ENCODE results near the gene HPN. TPM values are rescaled to one million over a fixed set of nuclear protein-coding genes. Genes with fewer than 3 reads are reported as not detected.
A peak's percentile ranks its signal among the peaks of the same experiment; 100 is the strongest.

Gene HPN
- total and polyA plus RNA-seq, 7 experiments from 2014 or later = not detected

- Histone ChIP-seq H3K27me3 (ENCODE audit: control insufficient read depth in 2 of 2, insufficient read depth in 2 of 2, low read length in 2 of 2) (no peaks in the 10 kb centered on the region), H3K4me3 (ENCODE audit: low read length) (no peak overlapping the region), H3K36me3 (ENCODE audit: control insufficient read depth in 2 of 3, insufficient read depth in 3 of 3, low read length in 3 of 3) (no peaks in the 10 kb centered on the region), H3K4me1 (ENCODE audit: control insufficient read depth in 2 of 2, insufficient read depth in 2 of 2, low read length in 2 of 2) (no peaks in the 10 kb centered on the region), H3K9me3 (ENCODE audit: control insufficient read depth in 2 of 3, low read length in 3 of 3) (no peaks in the 10 kb centered on the region), H3K27ac (ENCODE audit: low read depth, low read length) (no peak overlapping the region)
- no peaks in the 10 kb centered on the region for H3K9me3 Mint-ChIP-seq
- ATAC-seq = no peak
- H3K27ac Mint-ChIP-seq = no peak overlapping the region
- H3K27me3 Mint-ChIP-seq = peaks cover 0 to 11% (median 6%) of the 10 kb centered on the region in 5 donors
- H3K4me3 Mint-ChIP-seq = no peak overlapping the region
- no peaks in the 10 kb centered on the region for H3K36me3 Mint-ChIP-seq
- intact Hi-C loops (cut with micrococcal nuclease) = no loop called here
- DNase-seq = no peak
- ChIA-PET POLR2A (no interaction called here), CTCF (interaction anchor here (0.7 kb wide), 1 partner anchor 15 kb away, joined by 4 read pairs; no protein-coding TSS in a partner anchor)
- H3K4me1 Mint-ChIP-seq = peaks cover 0 to 4% (median 0%) of the 10 kb centered on the region in 7 donors
These were observed 17.7 kb downstream of the HPN start for GRCh38 chr19:35059006-35059798.

- Histone ChIP-seq H3K36me3 (ENCODE audit: control insufficient read depth in 2 of 3, insufficient read depth in 3 of 3, low read length in 3 of 3) (no peaks in the 10 kb centered on the region), H3K4me1 (ENCODE audit: control insufficient read depth in 2 of 2, insufficient read depth in 2 of 2, low read length in 2 of 2) (no peaks in the 10 kb centered on the region), H3K27me3 (ENCODE audit: control insufficient read depth in 2 of 2, insufficient read depth in 2 of 2, low read length in 2 of 2) (no peaks in the 10 kb centered on the region), H3K4me3 (ENCODE audit: low read length) (no peak overlapping the region), H3K9me3 (ENCODE audit: control insufficient read depth in 2 of 3, low read length in 3 of 3) (no peaks in the 10 kb centered on the region), H3K27ac (ENCODE audit: low read depth, low read length) (no peak overlapping the region)
- no peak for ATAC-seq
- Mint-ChIP-seq H3K4me3 (no peak overlapping the region), H3K9me3 (no peaks in the 10 kb centered on the region), H3K36me3 (no peaks in the 10 kb centered on the region), H3K27ac (no peak overlapping the region), H3K4me1 (peaks cover 0 to 4% (median 0%) of the 10 kb centered on the region in 7 donors), H3K27me3 (peaks cover 0 to 11% (median 6%) of the 10 kb centered on the region in 5 donors)
- POLR2A ChIA-PET = no interaction called here
- DNase-seq = no peak
- intact Hi-C loops (cut with micrococcal nuclease) = loop anchor here in 1 of 2 donors (10.0 kb wide), 1 partner anchor 435 kb away; the partner anchor contains the start of gene KRTDAP
- CTCF ChIA-PET = no interaction called here
These were observed 18.2 kb downstream of the HPN start for GRCh38 chr19:35059799-35060091.

GRCh38 chr19:35060160-35060855 is 18.8 kb downstream of the HPN start:
- CTCF ChIA-PET = no interaction called here
- no peak for ATAC-seq
- Histone ChIP-seq H3K27ac (ENCODE audit: low read depth, low read length) (no peak overlapping the region), H3K36me3 (ENCODE audit: control insufficient read depth in 2 of 3, insufficient read depth in 3 of 3, low read length in 3 of 3) (no peaks in the 10 kb centered on the region), H3K4me1 (ENCODE audit: control insufficient read depth in 2 of 2, insufficient read depth in 2 of 2, low read length in 2 of 2) (no peaks in the 10 kb centered on the region), H3K4me3 (ENCODE audit: low read length) (no peak overlapping the region), H3K9me3 (ENCODE audit: control insufficient read depth in 2 of 3, low read length in 3 of 3) (no peaks in the 10 kb centered on the region), H3K27me3 (ENCODE audit: control insufficient read depth in 2 of 2, insufficient read depth in 2 of 2, low read length in 2 of 2) (no peaks in the 10 kb centered on the region)
- Mint-ChIP-seq H3K36me3 (no peaks in the 10 kb centered on the region), H3K27ac (no peak overlapping the region), H3K27me3 (peaks cover 0 to 11% (median 6%) of the 10 kb centered on the region in 5 donors), H3K9me3 (no peaks in the 10 kb centered on the region), H3K4me1 (peaks cover 0 to 4% (median 0%) of the 10 kb centered on the region in 7 donors), H3K4me3 (no peak overlapping the region)
- intact Hi-C loops (cut with micrococcal nuclease) = loop anchor here in 1 of 2 donors (10.0 kb wide), 1 partner anchor 434 kb away; the partner anchor contains the start of gene KRTDAP
- POLR2A ChIA-PET = interaction anchor here (0.6 kb wide), 1 partner anchor 59 kb away, joined by 3 read pairs; no protein-coding TSS in a partner anchor
- DNase-seq = no peak

- Histone ChIP-seq H3K4me3 (ENCODE audit: low read length) (no peak overlapping the region), H3K4me1 (ENCODE audit: control insufficient read depth in 2 of 2, insufficient read depth in 2 of 2, low read length in 2 of 2) (no peaks in the 10 kb centered on the region), H3K27me3 (ENCODE audit: control insufficient read depth in 2 of 2, insufficient read depth in 2 of 2, low read length in 2 of 2) (no peaks in the 10 kb centered on the region), H3K36me3 (ENCODE audit: control insufficient read depth in 2 of 3, insufficient read depth in 3 of 3, low read length in 3 of 3) (no peaks in the 10 kb centered on the region), H3K27ac (ENCODE audit: low read depth, low read length) (no peak overlapping the region), H3K9me3 (ENCODE audit: control insufficient read depth in 2 of 3, low read length in 3 of 3) (no peaks in the 10 kb centered on the region)
- no peak overlapping the region for H3K4me3 Mint-ChIP-seq
- ChIA-PET POLR2A (interaction anchor here (0.5 kb wide), 1 partner anchor 76 kb away, joined by 3 read pairs; no protein-coding TSS in a partner anchor), CTCF (no interaction called here)
- peaks cover 0 to under 1% (median 0%) of the 10 kb centered on the region in 5 donors for H3K27me3 Mint-ChIP-seq
- intact Hi-C loops (cut with micrococcal nuclease) = loop anchor here in 1 of 2 donors (10.0 kb wide), 1 partner anchor 433 kb away; the partner anchor contains the start of gene KRTDAP
- peak overlapping the region in 4 of 9 donors; percentile 26 to 67 (median 40) for H3K27ac Mint-ChIP-seq
- ATAC-seq (no peak), DNase-seq (no peak)
- H3K4me1 Mint-ChIP-seq = peaks cover 0 to 8% (median 3%) of the 10 kb centered on the region in 7 donors
- H3K9me3 Mint-ChIP-seq = peaks cover 0 to 4% (median 0%) of the 10 kb centered on the region in 11 donors
- no peaks in the 10 kb centered on the region for H3K36me3 Mint-ChIP-seq
These were observed 20.3 kb downstream of the HPN start for GRCh38 chr19:35061583-35062373.

GRCh38 chr19:35062942-35063341 is 21.4 kb downstream of the HPN start:
- DNase-seq = no peak
- H3K27me3 Mint-ChIP-seq = no peaks in the 10 kb centered on the region
- H3K27ac Mint-ChIP-seq = no peak overlapping the region
- POLR2A ChIA-PET = interaction anchor here (0.8 kb wide), 1 partner anchor 162 kb away, joined by 3 read pairs; no protein-coding TSS in a partner anchor
- peaks cover 0 to 4% (median 0%) of the 10 kb centered on the region in 11 donors for H3K9me3 Mint-ChIP-seq
- ATAC-seq = no peak
- no peak overlapping the region for H3K4me3 Mint-ChIP-seq
- Histone ChIP-seq H3K9me3 (ENCODE audit: control insufficient read depth in 2 of 3, low read length in 3 of 3) (no peaks in the 10 kb centered on the region), H3K27ac (ENCODE audit: low read depth, low read length) (no peak overlapping the region), H3K4me3 (ENCODE audit: low read length) (no peak overlapping the region), H3K4me1 (ENCODE audit: control insufficient read depth in 2 of 2, insufficient read depth in 2 of 2, low read length in 2 of 2) (no peaks in the 10 kb centered on the region), H3K36me3 (ENCODE audit: control insufficient read depth in 2 of 3, insufficient read depth in 3 of 3, low read length in 3 of 3) (no peaks in the 10 kb centered on the region), H3K27me3 (ENCODE audit: control insufficient read depth in 2 of 2, insufficient read depth in 2 of 2, low read length in 2 of 2) (no peaks in the 10 kb centered on the region)
- CTCF ChIA-PET = no interaction called here
- intact Hi-C loops (cut with micrococcal nuclease) = loop anchor here in 1 of 2 donors (10.0 kb wide), 1 partner anchor 432 kb away; the partner anchor contains the start of gene KRTDAP
- H3K36me3 Mint-ChIP-seq = no peaks in the 10 kb centered on the region
- peaks cover 0 to 13% (median 7%) of the 10 kb centered on the region in 7 donors for H3K4me1 Mint-ChIP-seq
